Uterus (tissue), 2 donors: ENCODE data around the gene ZMPSTE24.

Source experiments
- POLR2A ChIP-seq, 2 donors: fragments of 450-650 bp; IDR thresholded peaks; one replicate each; pipeline ENCODE4 v1.6.1; 2016; ENCODE audit warnings: antibody characterized with exemption in 2 of 2, mild to moderate bottlenecking in 1 of 2, moderate library complexity in 1 of 2
- TF ChIP-seq, protein P1 (sequence below), 4 experiments: fragments of 200-600 bp in 2 of 4; fragments of 450-650 bp in 2 of 4; sonication (generic) in 2 of 4; IDR thresholded peaks; one replicate each; pipeline ENCODE4 v1.5.1; 2016 to 2019; ENCODE audit warnings: antibody characterized with exemption in 4 of 4, mild to moderate bottlenecking in 2 of 4, moderate library complexity in 1 of 4

DNA sequence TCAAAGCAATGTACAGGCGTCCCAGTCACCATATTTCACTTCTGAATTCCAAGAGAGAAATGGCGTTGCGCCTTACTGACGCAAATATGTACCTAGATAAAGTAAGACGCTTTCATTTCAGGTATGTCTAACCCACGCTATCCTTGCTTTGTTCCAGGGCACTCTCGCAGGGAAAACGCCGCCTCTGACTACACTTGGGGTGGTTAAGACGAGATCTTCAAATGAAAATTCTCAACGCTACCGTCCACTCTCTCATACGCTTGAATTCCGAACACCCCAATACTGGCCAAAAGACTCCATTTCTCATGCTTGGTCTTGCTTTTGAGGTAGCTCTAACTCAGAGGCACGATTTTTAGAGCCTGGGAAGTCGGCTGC is 736 bp upstream of the ZMPSTE24 start:
- TF ChIP-seq, protein P1, sequence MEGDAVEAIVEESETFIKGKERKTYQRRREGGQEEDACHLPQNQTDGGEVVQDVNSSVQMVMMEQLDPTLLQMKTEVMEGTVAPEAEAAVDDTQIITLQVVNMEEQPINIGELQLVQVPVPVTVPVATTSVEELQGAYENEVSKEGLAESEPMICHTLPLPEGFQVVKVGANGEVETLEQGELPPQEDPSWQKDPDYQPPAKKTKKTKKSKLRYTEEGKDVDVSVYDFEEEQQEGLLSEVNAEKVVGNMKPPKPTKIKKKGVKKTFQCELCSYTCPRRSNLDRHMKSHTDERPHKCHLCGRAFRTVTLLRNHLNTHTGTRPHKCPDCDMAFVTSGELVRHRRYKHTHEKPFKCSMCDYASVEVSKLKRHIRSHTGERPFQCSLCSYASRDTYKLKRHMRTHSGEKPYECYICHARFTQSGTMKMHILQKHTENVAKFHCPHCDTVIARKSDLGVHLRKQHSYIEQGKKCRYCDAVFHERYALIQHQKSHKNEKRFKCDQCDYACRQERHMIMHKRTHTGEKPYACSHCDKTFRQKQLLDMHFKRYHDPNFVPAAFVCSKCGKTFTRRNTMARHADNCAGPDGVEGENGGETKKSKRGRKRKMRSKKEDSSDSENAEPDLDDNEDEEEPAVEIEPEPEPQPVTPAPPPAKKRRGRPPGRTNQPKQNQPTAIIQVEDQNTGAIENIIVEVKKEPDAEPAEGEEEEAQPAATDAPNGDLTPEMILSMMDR (IDR thresholded peaks at IDR 0.05), result no peak
- TF ChIP-seq POLR2A (IDR thresholded peaks at IDR 0.05), result no peak
